ENCODE measurements around the gene CCR5AS.

Gene CCR5AS

GRCh38 chr3:46359733-46360493 is 47.0 kb downstream of the CCR5AS start:
- peak overlapping the region; percentile 45 for H3K27ac ChIP-seq (ENCODE audit: insufficient read depth, low read length, poor library complexity, severe bottlenecking)
- H3K4me3 ChIP-seq (ENCODE audit: insufficient read depth, low read depth, low read length, poor library complexity, severe bottlenecking) = peak overlapping the region; percentile 16
- H3K27me3 ChIP-seq (replicated peaks; ENCODE audit: control insufficient read depth, insufficient read depth, low read length, poor library complexity, severe bottlenecking) = no peaks in the 10 kb centered on the region
- H3K36me3 ChIP-seq (ENCODE audit: control insufficient read depth, insufficient read depth, low read length) = no peaks in the 10 kb centered on the region
- no peaks in the 10 kb centered on the region for H3K9me3 ChIP-seq (ENCODE audit: control insufficient read depth, low read length)
- peaks cover 12% of the 10 kb centered on the region for H3K4me1 ChIP-seq (ENCODE audit: control insufficient read depth, insufficient read depth, low read length, poor library complexity, severe bottlenecking)
- no peak for DNase-seq

DNA sequence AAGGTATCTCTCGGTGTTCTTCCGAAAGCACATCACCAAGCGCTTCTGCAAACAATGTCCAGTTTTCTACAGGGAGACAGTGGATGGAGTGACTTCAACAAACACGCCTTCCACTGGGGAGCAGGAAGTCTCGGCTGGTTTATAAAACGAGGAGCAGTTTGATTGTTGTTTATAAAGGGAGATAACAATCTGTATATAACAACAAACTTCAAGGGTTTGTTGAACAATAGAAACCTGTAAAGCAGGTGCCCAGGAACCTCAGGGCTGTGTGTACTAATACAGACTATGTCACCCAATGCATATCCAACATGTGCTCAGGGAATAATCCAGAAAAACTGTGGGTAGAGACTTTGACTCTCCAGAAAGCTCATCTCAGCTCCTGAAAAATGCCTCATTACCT is 48.4 kb downstream of the CCR5AS start:
- no peaks in the 10 kb centered on the region for H3K9me3 ChIP-seq (ENCODE audit: control insufficient read depth, low read length)
- no peak overlapping the region for H3K27ac ChIP-seq (ENCODE audit: insufficient read depth, low read length, poor library complexity, severe bottlenecking)
- no peak overlapping the region for H3K4me3 ChIP-seq (ENCODE audit: insufficient read depth, low read depth, low read length, poor library complexity, severe bottlenecking)
- H3K27me3 ChIP-seq (replicated peaks; ENCODE audit: control insufficient read depth, insufficient read depth, low read length, poor library complexity, severe bottlenecking) = no peaks in the 10 kb centered on the region
- H3K4me1 ChIP-seq (ENCODE audit: control insufficient read depth, insufficient read depth, low read length, poor library complexity, severe bottlenecking) = peaks cover 12% of the 10 kb centered on the region
- DNase-seq = no peak
- no peaks in the 10 kb centered on the region for H3K36me3 ChIP-seq (ENCODE audit: control insufficient read depth, insufficient read depth, low read length)

DNA sequence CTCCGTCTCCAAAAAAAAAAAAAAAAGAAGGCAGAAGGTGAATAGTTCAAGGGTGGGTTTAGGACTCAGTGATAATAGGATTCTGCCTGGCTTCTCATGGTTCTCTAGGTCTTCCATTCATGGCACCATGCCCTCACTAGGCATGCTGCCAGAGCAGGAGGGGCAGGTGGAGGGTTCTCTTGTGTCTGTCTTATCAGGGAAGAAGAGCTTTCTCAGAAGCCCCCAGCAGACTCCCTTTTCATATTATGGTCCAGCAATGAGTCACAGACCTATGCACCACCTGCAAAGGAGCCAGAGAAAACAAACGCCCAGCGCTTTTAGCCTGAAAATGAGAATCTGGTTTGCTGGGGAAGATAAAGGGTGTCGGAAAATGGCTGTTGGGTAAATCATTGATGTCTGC is 50.0 kb downstream of the CCR5AS start:
- Histone ChIP-seq H3K27ac (ENCODE audit: insufficient read depth, low read length, poor library complexity, severe bottlenecking) (no peak overlapping the region), H3K4me1 (ENCODE audit: control insufficient read depth, insufficient read depth, low read length, poor library complexity, severe bottlenecking) (peaks cover 18% of the 10 kb centered on the region), H3K27me3 (replicated peaks; ENCODE audit: control insufficient read depth, insufficient read depth, low read length, poor library complexity, severe bottlenecking) (no peaks in the 10 kb centered on the region), H3K36me3 (ENCODE audit: control insufficient read depth, insufficient read depth, low read length) (no peaks in the 10 kb centered on the region), H3K9me3 (ENCODE audit: control insufficient read depth, low read length) (no peaks in the 10 kb centered on the region), H3K4me3 (ENCODE audit: insufficient read depth, low read depth, low read length, poor library complexity, severe bottlenecking) (peak overlapping the region; percentile 9)
- DNase-seq = no peak

DNA sequence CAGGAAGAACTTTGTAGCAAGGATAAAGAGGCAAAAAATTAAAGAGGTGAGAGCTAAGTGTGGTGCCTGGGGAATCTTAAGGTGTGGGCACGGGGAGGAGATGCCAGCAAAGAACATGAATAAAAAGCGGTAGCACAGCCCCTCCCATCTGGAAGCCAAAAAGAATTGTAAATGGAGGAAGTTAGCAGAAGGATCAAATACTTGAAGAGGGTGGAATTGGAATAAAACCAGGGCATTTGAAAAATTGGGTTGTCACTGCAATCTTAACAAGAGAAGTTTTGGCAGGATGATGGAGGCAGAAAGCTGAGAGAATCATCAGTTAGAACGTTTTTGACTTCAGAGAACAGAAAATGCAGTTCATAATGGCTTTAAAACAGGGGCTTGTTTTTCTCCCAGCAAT is 50.6 kb downstream of the CCR5AS start:
- peaks cover 21% of the 10 kb centered on the region for H3K4me1 ChIP-seq (ENCODE audit: control insufficient read depth, insufficient read depth, low read length, poor library complexity, severe bottlenecking)
- H3K27me3 ChIP-seq (replicated peaks; ENCODE audit: control insufficient read depth, insufficient read depth, low read length, poor library complexity, severe bottlenecking) = no peaks in the 10 kb centered on the region
- H3K27ac ChIP-seq (ENCODE audit: insufficient read depth, low read length, poor library complexity, severe bottlenecking) = peak overlapping the region; percentile 17
- H3K36me3 ChIP-seq (ENCODE audit: control insufficient read depth, insufficient read depth, low read length) = no peaks in the 10 kb centered on the region
- H3K9me3 ChIP-seq (ENCODE audit: control insufficient read depth, low read length) = no peaks in the 10 kb centered on the region
- DNase-seq = no peak
- peak overlapping the region; percentile 40 for H3K4me3 ChIP-seq (ENCODE audit: insufficient read depth, low read depth, low read length, poor library complexity, severe bottlenecking)

DNA sequence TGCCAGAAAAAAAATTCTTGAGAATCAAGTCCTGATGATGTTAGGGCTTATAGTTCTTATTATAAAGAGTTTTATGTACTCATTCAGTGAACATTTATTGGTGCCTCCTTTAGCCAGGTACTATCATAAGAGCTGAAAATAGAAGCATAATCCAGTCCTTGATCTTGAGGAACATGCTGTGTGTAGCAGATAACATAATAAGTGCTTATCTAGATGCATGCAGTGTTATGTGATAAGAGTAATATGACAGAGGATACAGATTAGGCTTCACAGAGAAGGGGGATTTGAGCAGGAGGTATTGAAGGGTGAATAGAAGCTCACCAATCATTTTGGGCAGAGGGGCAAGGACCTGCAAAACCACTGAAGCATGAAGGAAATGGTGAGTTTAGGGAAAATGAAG is 51.9 kb downstream of the CCR5AS start:
- DNase-seq = no peak
- Histone ChIP-seq H3K36me3 (ENCODE audit: control insufficient read depth, insufficient read depth, low read length) (no peaks in the 10 kb centered on the region), H3K27ac (ENCODE audit: insufficient read depth, low read length, poor library complexity, severe bottlenecking) (peak overlapping the region; percentile 24), H3K27me3 (replicated peaks; ENCODE audit: control insufficient read depth, insufficient read depth, low read length, poor library complexity, severe bottlenecking) (no peaks in the 10 kb centered on the region), H3K4me3 (ENCODE audit: insufficient read depth, low read depth, low read length, poor library complexity, severe bottlenecking) (peak overlapping the region; percentile 40), H3K4me1 (ENCODE audit: control insufficient read depth, insufficient read depth, low read length, poor library complexity, severe bottlenecking) (peaks cover 26% of the 10 kb centered on the region), H3K9me3 (ENCODE audit: control insufficient read depth, low read length) (no peaks in the 10 kb centered on the region)

DNA sequence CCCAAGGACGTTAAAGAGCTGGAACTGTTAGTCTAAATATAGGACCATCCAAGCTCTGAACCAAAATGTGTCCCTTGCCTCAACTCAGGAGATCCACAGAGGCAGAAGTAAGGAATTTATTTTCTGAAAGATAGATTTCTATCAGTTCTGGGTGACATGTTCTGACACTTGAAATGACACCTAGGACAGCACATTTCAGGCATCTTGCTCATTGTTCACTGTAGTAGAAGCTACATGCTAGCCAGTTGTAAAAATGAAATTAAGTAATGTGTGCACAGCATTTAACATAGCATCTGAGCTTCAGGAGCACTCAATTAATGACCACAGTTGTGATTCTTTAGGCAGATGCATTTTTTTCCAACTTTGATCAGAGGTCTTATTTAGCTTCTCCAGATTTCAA is 52.4 kb downstream of the CCR5AS start:
- no peak for DNase-seq
- H3K36me3 ChIP-seq (ENCODE audit: control insufficient read depth, insufficient read depth, low read length) = no peaks in the 10 kb centered on the region
- H3K9me3 ChIP-seq (ENCODE audit: control insufficient read depth, low read length) = no peaks in the 10 kb centered on the region
- H3K4me1 ChIP-seq (ENCODE audit: control insufficient read depth, insufficient read depth, low read length, poor library complexity, severe bottlenecking) = peaks cover 31% of the 10 kb centered on the region
- H3K4me3 ChIP-seq (ENCODE audit: insufficient read depth, low read depth, low read length, poor library complexity, severe bottlenecking) = peak overlapping the region; percentile 40
- H3K27ac ChIP-seq (ENCODE audit: insufficient read depth, low read length, poor library complexity, severe bottlenecking) = peak overlapping the region; percentile 54
- no peaks in the 10 kb centered on the region for H3K27me3 ChIP-seq (replicated peaks; ENCODE audit: control insufficient read depth, insufficient read depth, low read length, poor library complexity, severe bottlenecking)

DNA sequence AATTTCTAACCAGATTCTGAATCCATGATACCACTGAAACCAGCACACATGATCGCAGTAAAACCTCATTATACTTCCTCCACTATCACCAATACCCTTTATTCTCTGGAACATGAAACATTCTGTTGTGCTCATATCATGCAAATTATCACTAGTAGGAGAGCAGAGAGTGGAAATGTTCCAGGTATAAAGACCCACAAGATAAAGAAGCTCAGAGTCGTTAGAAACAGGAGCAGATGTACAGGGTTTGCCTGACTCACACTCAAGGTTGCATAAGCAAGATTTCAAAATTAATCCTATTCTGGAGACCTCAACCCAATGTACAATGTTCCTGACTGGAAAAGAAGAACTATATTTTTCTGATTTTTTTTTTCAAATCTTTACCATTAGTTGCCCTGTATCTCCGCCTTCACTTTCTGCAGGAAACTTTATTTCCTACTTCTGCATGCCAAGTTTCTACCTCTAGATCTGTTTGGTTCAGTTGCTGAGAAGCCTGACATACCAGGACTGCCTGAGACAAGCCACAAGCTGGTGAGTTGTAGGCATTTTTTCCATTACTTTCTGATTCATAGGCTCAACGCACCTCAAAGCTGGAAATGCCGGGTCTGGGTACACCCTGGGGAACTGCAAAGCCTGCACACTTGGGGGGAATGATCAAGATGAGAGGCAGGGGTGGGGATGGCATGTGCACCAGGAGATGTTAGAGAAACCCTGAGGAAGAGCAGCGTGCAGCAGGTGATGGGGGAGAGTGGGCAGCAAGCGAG is 53.0 kb downstream of the CCR5AS start, which contains the start of gene CCR2:
Gene CCR2, plus strand, starts transcription at position 465 of the 764 bp plus-strand sequence. CDS start 3,417 bp downstream, outside the sequence.
- Histone ChIP-seq H3K4me3 (ENCODE audit: insufficient read depth, low read depth, low read length, poor library complexity, severe bottlenecking) (peak within 1 kb of the TSS; percentile 40), H3K4me1 (ENCODE audit: control insufficient read depth, insufficient read depth, low read length, poor library complexity, severe bottlenecking) (peaks cover 37% of the 10 kb centered on the region), H3K27ac (ENCODE audit: insufficient read depth, low read length, poor library complexity, severe bottlenecking) (peak within 1 kb of the TSS; percentile 54)

DNA sequence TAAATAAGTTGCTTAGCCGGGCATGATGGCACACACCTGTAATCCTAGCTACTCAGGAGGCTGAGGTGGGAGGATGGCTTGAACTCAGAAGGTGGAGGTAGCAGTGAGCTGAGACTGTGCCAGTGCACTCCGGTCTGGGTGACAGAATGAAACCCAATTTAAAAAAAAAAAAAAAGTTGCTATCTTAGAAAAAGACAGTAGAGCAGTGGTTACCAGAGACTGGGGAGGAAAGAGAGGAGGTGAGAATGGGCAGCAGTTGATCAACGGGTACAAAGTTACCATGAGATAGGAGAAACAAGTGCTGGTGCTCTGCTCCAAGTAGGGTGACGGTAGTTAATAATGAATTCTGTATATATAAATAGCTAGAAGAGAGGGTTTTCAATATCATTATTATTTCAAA is 53.8 kb downstream of the CCR5AS start:
- Histone ChIP-seq H3K9me3 (ENCODE audit: control insufficient read depth, low read length) (no peaks in the 10 kb centered on the region), H3K27me3 (replicated peaks; ENCODE audit: control insufficient read depth, insufficient read depth, low read length, poor library complexity, severe bottlenecking) (no peaks in the 10 kb centered on the region), H3K4me3 (ENCODE audit: insufficient read depth, low read depth, low read length, poor library complexity, severe bottlenecking) (no peak overlapping the region), H3K4me1 (ENCODE audit: control insufficient read depth, insufficient read depth, low read length, poor library complexity, severe bottlenecking) (peaks cover 44% of the 10 kb centered on the region), H3K27ac (ENCODE audit: insufficient read depth, low read length, poor library complexity, severe bottlenecking) (no peak overlapping the region), H3K36me3 (ENCODE audit: control insufficient read depth, insufficient read depth, low read length) (no peaks in the 10 kb centered on the region)
- DNase-seq = no peak

More for the DNA sequence above, 53.0 kb downstream of the CCR5AS start, which contains the start of gene CCR2:
- Histone ChIP-seq H3K27me3 (replicated peaks; ENCODE audit: control insufficient read depth, insufficient read depth, low read length, poor library complexity, severe bottlenecking) (no peaks in the 10 kb centered on the region), H3K9me3 (ENCODE audit: control insufficient read depth, low read length) (no peaks in the 10 kb centered on the region), H3K36me3 (ENCODE audit: control insufficient read depth, insufficient read depth, low read length) (no peaks in the 10 kb centered on the region)
- DNase-seq = no peak

DNA sequence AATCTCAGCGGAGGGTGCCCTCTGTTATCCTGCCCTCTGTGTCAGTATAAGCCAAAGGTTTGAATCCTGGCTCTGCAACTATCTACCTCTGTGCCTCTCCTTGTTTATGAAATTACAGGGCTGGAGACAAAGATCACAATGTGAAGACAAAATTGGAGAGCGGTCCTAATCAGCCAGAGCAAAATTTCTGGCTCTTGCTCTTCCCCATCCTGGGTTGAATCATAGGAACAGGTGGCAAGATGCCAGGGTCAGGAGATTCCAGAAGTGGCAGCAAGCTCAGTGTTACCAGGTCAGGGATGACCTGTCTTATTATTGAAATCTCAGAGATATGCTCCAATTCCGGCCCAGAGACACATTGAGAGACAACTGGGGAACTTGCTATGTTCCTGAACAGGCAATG is 55.2 kb downstream of the CCR5AS start:
- H3K27me3 ChIP-seq (replicated peaks; ENCODE audit: control insufficient read depth, insufficient read depth, low read length, poor library complexity, severe bottlenecking) = no peaks in the 10 kb centered on the region
- peaks cover 41% of the 10 kb centered on the region for H3K4me1 ChIP-seq (ENCODE audit: control insufficient read depth, insufficient read depth, low read length, poor library complexity, severe bottlenecking)

DNA sequence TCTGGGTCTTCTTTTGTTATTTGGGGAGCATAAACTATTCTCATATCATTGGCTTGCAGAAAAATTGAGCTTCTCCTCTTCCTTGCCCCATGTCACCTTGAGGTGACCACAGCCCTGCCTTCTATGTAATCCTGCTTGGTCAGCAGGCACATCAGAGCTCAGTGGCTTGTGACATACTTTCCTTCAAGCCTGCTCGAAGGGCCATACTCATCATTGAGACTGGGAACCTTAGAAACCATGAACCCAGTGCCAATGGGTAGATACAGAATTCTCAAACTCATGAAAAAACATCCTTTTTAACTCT is 56.7 kb downstream of the CCR5AS start:
- H3K36me3 ChIP-seq (ENCODE audit: control insufficient read depth, insufficient read depth, low read length) = no peaks in the 10 kb centered on the region
- H3K4me1 ChIP-seq (ENCODE audit: control insufficient read depth, insufficient read depth, low read length, poor library complexity, severe bottlenecking) = peaks cover 41% of the 10 kb centered on the region
- H3K27me3 ChIP-seq (replicated peaks; ENCODE audit: control insufficient read depth, insufficient read depth, low read length, poor library complexity, severe bottlenecking) = no peaks in the 10 kb centered on the region
- H3K9me3 ChIP-seq (ENCODE audit: control insufficient read depth, low read length) = no peaks in the 10 kb centered on the region
- H3K27ac ChIP-seq (ENCODE audit: insufficient read depth, low read length, poor library complexity, severe bottlenecking) = peak overlapping the region; percentile 28
- no peak for DNase-seq
- no peak overlapping the region for H3K4me3 ChIP-seq (ENCODE audit: insufficient read depth, low read depth, low read length, poor library complexity, severe bottlenecking)

More for the DNA sequence above, 55.2 kb downstream of the CCR5AS start:
- no peak for DNase-seq
- no peak overlapping the region for H3K4me3 ChIP-seq (ENCODE audit: insufficient read depth, low read depth, low read length, poor library complexity, severe bottlenecking)
- no peaks in the 10 kb centered on the region for H3K9me3 ChIP-seq (ENCODE audit: control insufficient read depth, low read length)
- H3K27ac ChIP-seq (ENCODE audit: insufficient read depth, low read length, poor library complexity, severe bottlenecking) = no peak overlapping the region
- no peaks in the 10 kb centered on the region for H3K36me3 ChIP-seq (ENCODE audit: control insufficient read depth, insufficient read depth, low read length)
